GM19239 (cell line): Measurements from ENCODE around the gene GRIP2.

Experiments used
- DNase-seq: peaks from one replicate; pipeline ENCODE4 v3.0.0; 2011; ENCODE audit warnings: low spot score; ENCODE audit not compliant: insufficient read length
- FAIRE-seq: peaks from 2 replicates; lab custom pipeline; 2011; peaks lifted over from hg19 to GRCh38; lab: Jason Lieb, UNC

GRIP2 gene

GRCh38 chr3:14539742-14540491 lies at the start of gene GRIP2:
GRIP2 (minus strand) TSS chr3:14540342; CDS start chr3:14540308, 34 bp downstream.
- no peak for FAIRE-seq
- DNase-seq, result no peak

GRCh38 chr3:14588425-14589112 lies 48.4 kb upstream of the GRIP2 start:
- no peak for DNase-seq
- no peak for FAIRE-seq

GRCh38 chr3:14587740-14588360 lies 47.7 kb upstream of the GRIP2 start:
- FAIRE-seq (no peak), DNase-seq (no peak)

- FAIRE-seq (no peak), DNase-seq (no peak)
These were observed 46.5 kb upstream of the GRIP2 start for GRCh38 chr3:14586611-14587010.

- FAIRE-seq, result no peak
- no peak for DNase-seq
These were observed 43.5 kb upstream of the GRIP2 start for GRCh38 chr3:14583548-14584091.

GRCh38 chr3:14582045-14582410 lies 41.9 kb upstream of the GRIP2 start:
- DNase-seq (no peak), FAIRE-seq (no peak)

- DNase-seq, result no peak
These were observed 41.3 kb upstream of the GRIP2 start for GRCh38 chr3:14581334-14582044.

GRCh38 chr3:14577897-14578296 lies 37.8 kb upstream of the GRIP2 start:
- FAIRE-seq, result no peak
- no peak for DNase-seq

More at GRCh38 chr3:14581334-14582044, 41.3 kb upstream of the GRIP2 start:
- no peak for FAIRE-seq

- DNase-seq (no peak), FAIRE-seq (no peak)
These were observed 36.0 kb upstream of the GRIP2 start for GRCh38 chr3:14576163-14576562.

- FAIRE-seq (no peak), DNase-seq (no peak)
These were observed 34.0 kb upstream of the GRIP2 start for GRCh38 chr3:14574183-14574582.

- no peak for DNase-seq
- no peak for FAIRE-seq
These were observed 33.6 kb upstream of the GRIP2 start for GRCh38 chr3:14573706-14574105.

GRCh38 chr3:14570864-14571263 lies 30.7 kb upstream of the GRIP2 start:
- no peak for DNase-seq
- FAIRE-seq, result no peak

- no peak for DNase-seq
- FAIRE-seq, result no peak
These were observed 29.9 kb upstream of the GRIP2 start for GRCh38 chr3:14570089-14570488.

GRCh38 chr3:14569474-14570000 lies 29.4 kb upstream of the GRIP2 start:
- DNase-seq (no peak), FAIRE-seq (no peak)

- DNase-seq (no peak), FAIRE-seq (no peak)
These were observed 28.1 kb upstream of the GRIP2 start for GRCh38 chr3:14568269-14568668.

- DNase-seq, result no peak
- FAIRE-seq, result no peak
These were observed 26.7 kb upstream of the GRIP2 start for GRCh38 chr3:14566812-14567211.

- FAIRE-seq (no peak), DNase-seq (no peak)
These were observed 25.9 kb upstream of the GRIP2 start for GRCh38 chr3:14565868-14566588.

GRCh38 chr3:14564741-14565140 lies 24.6 kb upstream of the GRIP2 start:
- no peak for DNase-seq

GRCh38 chr3:14563946-14564539 lies 23.9 kb upstream of the GRIP2 start:
- no peak for FAIRE-seq
- DNase-seq, result no peak

More at GRCh38 chr3:14564741-14565140, 24.6 kb upstream of the GRIP2 start:
- FAIRE-seq, result no peak
